GM20431 (cell line): ENCODE results near the gene SIGLEC7.

Experiments used
- in situ Hi-C: fragments of 300-500 bp; cut with MseI, MboI; formaldehyde crosslinking; loops from one replicate; pipeline ENCODE4 v1.15.0; 2020; ENCODE audit warnings: low sequenced_read_pairs; ENCODE audit not compliant: unreplicated experiment

SIGLEC7 gene

DNA sequence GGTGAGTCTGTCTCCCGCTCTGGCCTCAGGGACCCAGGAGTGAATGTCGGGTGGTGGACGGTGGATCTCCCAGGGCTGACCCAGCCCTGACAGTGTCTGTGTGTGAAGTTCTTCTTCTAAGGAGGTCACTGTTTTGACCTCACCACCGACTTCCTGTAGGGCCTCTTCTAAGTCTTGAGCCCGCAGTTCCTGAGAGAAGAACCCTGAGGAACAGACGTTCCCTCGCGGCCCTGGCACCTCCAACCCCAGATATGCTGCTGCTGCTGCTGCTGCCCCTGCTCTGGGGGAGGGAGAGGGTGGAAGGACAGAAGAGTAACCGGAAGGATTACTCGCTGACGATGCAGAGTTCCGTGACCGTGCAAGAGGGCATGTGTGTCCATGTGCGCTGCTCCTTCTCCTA lies at the start of gene SIGLEC7:
Gene SIGLEC7, plus strand, starts transcription at position 183 of the 400 bp plus-strand sequence. Its CDS starts 69 bp downstream, at position 252.
- in situ Hi-C loops = no loop called here

GRCh38 chr19:51093101-51093500 lies 49.0 kb upstream of the SIGLEC7 start:
- in situ Hi-C loops = no loop called here

- in situ Hi-C loops = no loop called here
These were observed 48.4 kb upstream of the SIGLEC7 start for GRCh38 chr19:51093510-51094345.

GRCh38 chr19:51094696-51095279 lies 47.3 kb upstream of the SIGLEC7 start:
- in situ Hi-C loops = no loop called here

- in situ Hi-C loops = no loop called here
These were observed 45.5 kb upstream of the SIGLEC7 start for GRCh38 chr19:51096473-51097165.

DNA sequence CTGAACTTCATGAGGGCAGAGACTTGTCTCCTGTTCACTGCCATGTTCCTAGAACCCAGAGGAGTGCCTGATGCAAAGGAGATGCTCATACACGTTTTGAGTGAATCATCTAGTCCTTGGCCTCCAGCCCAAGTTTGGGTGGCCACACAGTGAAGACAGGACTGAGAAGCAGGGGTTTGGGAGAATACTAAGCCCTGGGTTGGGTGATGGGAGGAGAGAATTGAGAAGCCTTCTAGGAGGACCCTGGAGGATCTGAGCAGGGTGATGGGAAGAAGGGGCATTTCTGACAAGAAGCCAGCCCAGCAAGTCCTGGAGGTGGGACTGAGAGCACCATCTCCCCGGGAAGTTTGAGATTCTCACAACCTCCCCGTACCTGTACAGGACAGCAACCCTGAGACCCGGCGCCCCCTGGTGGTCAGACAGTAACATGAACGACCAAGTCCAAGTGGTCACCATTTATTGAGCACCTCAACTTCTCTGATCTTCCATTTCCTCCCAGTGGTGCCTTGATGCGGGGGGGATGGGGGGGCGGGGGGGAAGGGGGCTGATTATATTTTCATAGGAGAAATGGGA lies 44.8 kb upstream of the SIGLEC7 start:
- in situ Hi-C loops = no loop called here

- in situ Hi-C loops = no loop called here
These were observed 44.3 kb upstream of the SIGLEC7 start for GRCh38 chr19:51097796-51098195.

- in situ Hi-C loops = no loop called here
These were observed 43.6 kb upstream of the SIGLEC7 start for GRCh38 chr19:51098365-51099046.

DNA sequence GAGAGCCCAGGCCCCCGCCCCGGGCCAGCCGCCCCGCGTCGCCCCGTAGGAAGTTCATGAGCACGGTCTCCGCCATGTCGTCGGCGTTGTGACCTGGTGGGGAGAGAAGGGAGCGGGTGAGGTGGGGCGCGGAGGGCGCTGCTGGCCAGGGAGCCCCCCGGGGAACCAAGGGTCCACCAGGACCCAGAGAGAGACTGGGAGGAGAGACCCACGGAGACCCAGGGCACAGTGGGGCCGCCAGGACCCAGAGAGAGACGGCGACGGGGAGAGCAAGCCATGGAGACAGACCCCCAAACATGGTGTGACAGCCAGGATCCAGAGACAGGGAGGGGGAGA lies 43.1 kb upstream of the SIGLEC7 start:
- in situ Hi-C loops = no loop called here

GRCh38 chr19:51100601-51101000 lies 41.5 kb upstream of the SIGLEC7 start:
- in situ Hi-C loops = no loop called here

- in situ Hi-C loops = no loop called here
These were observed 40.8 kb upstream of the SIGLEC7 start for GRCh38 chr19:51101171-51101865.

GRCh38 chr19:51102991-51103390 lies 39.1 kb upstream of the SIGLEC7 start:
- in situ Hi-C loops = no loop called here

- in situ Hi-C loops = no loop called here
These were observed 38.2 kb upstream of the SIGLEC7 start for GRCh38 chr19:51103926-51104341.

DNA sequence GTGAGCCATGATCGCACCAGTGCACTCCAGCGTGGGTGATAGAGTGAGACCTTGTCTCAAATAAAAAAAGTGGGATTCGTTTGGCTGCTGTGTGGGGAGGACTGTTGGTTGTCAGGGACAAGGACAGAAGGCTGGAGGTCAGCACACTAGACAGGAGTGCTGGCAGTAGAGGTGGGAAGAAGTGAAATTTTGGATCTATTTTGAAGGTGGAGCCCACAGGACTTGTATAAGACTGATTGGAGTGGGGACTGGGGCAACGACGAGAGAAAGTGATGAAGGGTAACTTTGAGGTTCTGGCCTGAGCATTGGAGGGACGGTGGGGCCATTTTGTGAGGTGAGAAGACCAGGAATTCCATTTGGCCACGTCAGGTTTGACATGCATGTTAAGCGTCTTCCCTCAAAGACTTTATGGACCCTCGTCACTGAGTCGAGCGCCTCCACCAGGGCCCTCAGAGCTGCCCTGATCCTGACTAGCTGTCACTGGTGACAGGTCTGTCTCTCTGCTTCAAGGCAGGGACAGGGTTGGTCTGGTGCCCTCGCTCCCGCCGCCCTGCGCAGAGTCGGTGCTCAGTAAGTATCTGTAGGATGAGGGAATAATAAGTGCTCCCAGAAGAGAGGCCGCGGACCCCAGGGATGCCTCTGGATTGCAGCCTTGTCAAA lies 34.6 kb upstream of the SIGLEC7 start:
- in situ Hi-C loops = no loop called here

GRCh38 chr19:51108066-51108804 lies 33.9 kb upstream of the SIGLEC7 start, which contains the start of gene CTU1:
CTU1 (minus strand) TSS chr19:51108409; CDS start chr19:51104569, 3,840 bp downstream.
- in situ Hi-C loops = no loop called here

GRCh38 chr19:51108805-51109146 lies 33.3 kb upstream of the SIGLEC7 start:
- in situ Hi-C loops = no loop called here

DNA sequence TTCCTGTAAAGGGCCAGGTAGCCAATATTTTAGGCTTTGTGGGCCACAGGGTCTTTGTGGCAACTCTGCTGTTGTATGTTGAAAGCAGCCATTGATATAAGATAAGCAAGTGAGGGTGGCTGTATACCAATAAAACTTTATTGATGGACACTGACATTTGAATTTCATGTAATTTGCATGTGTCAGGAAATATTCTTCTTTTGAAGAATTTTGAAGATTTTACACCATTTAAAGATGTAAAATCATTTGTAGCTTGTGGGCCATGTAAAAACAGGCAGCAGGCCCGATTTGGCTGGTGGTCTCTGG lies 31.5 kb upstream of the SIGLEC7 start:
- in situ Hi-C loops = no loop called here

GRCh38 chr19:51111606-51112005 lies 30.5 kb upstream of the SIGLEC7 start:
- in situ Hi-C loops = no loop called here
